Measurements from ENCODE around the gene MYO1B.

The MYO1B gene

GRCh38 chr2:191217580-191217979 lies 27.6 kb upstream of the MYO1B start:
- no peak overlapping the region for H3K4me3 ChIP-seq (ENCODE audit: low read length)
- no peak for TF ChIP-seq ZNF274 (IDR thresholded peaks at IDR 0.05; ENCODE audit: low read depth, low read length)

- H3K4me3 ChIP-seq (ENCODE audit: low read length), result no peak overlapping the region
- TF ChIP-seq ZNF274 (IDR thresholded peaks at IDR 0.05; ENCODE audit: low read depth, low read length), result no peak
Observed at GRCh38 chr2:191218292-191218898, 26.8 kb upstream of the MYO1B start.

GRCh38 chr2:191220671-191221070 lies 24.5 kb upstream of the MYO1B start:
- H3K4me3 ChIP-seq (ENCODE audit: low read length), result no peak overlapping the region
- TF ChIP-seq ZNF274 (IDR thresholded peaks at IDR 0.05; ENCODE audit: low read depth, low read length), result no peak

GRCh38 chr2:191221666-191222065 lies 23.5 kb upstream of the MYO1B start:
- TF ChIP-seq ZNF274 (IDR thresholded peaks at IDR 0.05; ENCODE audit: low read depth, low read length), result no peak
- H3K4me3 ChIP-seq (ENCODE audit: low read length), result no peak overlapping the region

GRCh38 chr2:191222507-191222906 lies 22.7 kb upstream of the MYO1B start:
- no peak for TF ChIP-seq ZNF274 (IDR thresholded peaks at IDR 0.05; ENCODE audit: low read depth, low read length)
- H3K4me3 ChIP-seq (ENCODE audit: low read length), result no peak overlapping the region

GRCh38 chr2:191222952-191223351 lies 22.3 kb upstream of the MYO1B start:
- H3K4me3 ChIP-seq (ENCODE audit: low read length), result no peak overlapping the region
- TF ChIP-seq ZNF274 (IDR thresholded peaks at IDR 0.05; ENCODE audit: low read depth, low read length), result no peak

GRCh38 chr2:191225126-191225525 lies 20.1 kb upstream of the MYO1B start:
- H3K4me3 ChIP-seq (ENCODE audit: low read length), result no peak overlapping the region
- no peak for TF ChIP-seq ZNF274 (IDR thresholded peaks at IDR 0.05; ENCODE audit: low read depth, low read length)

- H3K4me3 ChIP-seq (ENCODE audit: low read length), result no peak overlapping the region
- TF ChIP-seq ZNF274 (IDR thresholded peaks at IDR 0.05; ENCODE audit: low read depth, low read length), result no peak
Observed at GRCh38 chr2:191225690-191226089, 19.5 kb upstream of the MYO1B start.

- H3K4me3 ChIP-seq (ENCODE audit: low read length), result no peak overlapping the region
- no peak for TF ChIP-seq ZNF274 (IDR thresholded peaks at IDR 0.05; ENCODE audit: low read depth, low read length)
Observed at GRCh38 chr2:191226196-191226595, 19.0 kb upstream of the MYO1B start.

GRCh38 chr2:191228333-191228732 lies 16.9 kb upstream of the MYO1B start:
- H3K4me3 ChIP-seq (ENCODE audit: low read length), result no peak overlapping the region
- no peak for TF ChIP-seq ZNF274 (IDR thresholded peaks at IDR 0.05; ENCODE audit: low read depth, low read length)

GRCh38 chr2:191228861-191229260 lies 16.3 kb upstream of the MYO1B start:
- H3K4me3 ChIP-seq (ENCODE audit: low read length), result no peak overlapping the region
- TF ChIP-seq ZNF274 (IDR thresholded peaks at IDR 0.05; ENCODE audit: low read depth, low read length), result no peak

GRCh38 chr2:191230174-191230573 lies 15.0 kb upstream of the MYO1B start:
- no peak overlapping the region for H3K4me3 ChIP-seq (ENCODE audit: low read length)
- no peak for TF ChIP-seq ZNF274 (IDR thresholded peaks at IDR 0.05; ENCODE audit: low read depth, low read length)

- no peak for TF ChIP-seq ZNF274 (IDR thresholded peaks at IDR 0.05; ENCODE audit: low read depth, low read length)
- H3K4me3 ChIP-seq (ENCODE audit: low read length), result no peak overlapping the region
Observed at GRCh38 chr2:191231995-191232394, 13.2 kb upstream of the MYO1B start.

- no peak for TF ChIP-seq ZNF274 (IDR thresholded peaks at IDR 0.05; ENCODE audit: low read depth, low read length)
- no peak overlapping the region for H3K4me3 ChIP-seq (ENCODE audit: low read length)
Observed at GRCh38 chr2:191233533-191233932, 11.7 kb upstream of the MYO1B start.

GRCh38 chr2:191234376-191234775 lies 10.8 kb upstream of the MYO1B start:
- no peak overlapping the region for H3K4me3 ChIP-seq (ENCODE audit: low read length)
- no peak for TF ChIP-seq ZNF274 (IDR thresholded peaks at IDR 0.05; ENCODE audit: low read depth, low read length)

- TF ChIP-seq ZNF274 (IDR thresholded peaks at IDR 0.05; ENCODE audit: low read depth, low read length), result no peak
Observed at GRCh38 chr2:191240871-191241270, 4.3 kb upstream of the MYO1B start.

More at GRCh38 chr2:191240871-191241270, 4.3 kb upstream of the MYO1B start:
- no peak overlapping the region for H3K4me3 ChIP-seq (ENCODE audit: low read length)

All from GM08714 (cell line).